K562 (cell line): ENCODE results near the gene KDM2A. TPM values are rescaled to one million over a fixed set of nuclear protein-coding genes. Genes with fewer than 3 reads are reported as not detected.

Experiments used
- ARID1B ChIP-seq: fragments of 450-650 bp; IDR thresholded peaks from 2 replicates; pipeline ENCODE4 v1.6.1; 2016; ENCODE audit warnings: antibody characterized with exemption, mild to moderate bottlenecking, inconsistent platforms
- CBFA2T3 ChIP-seq: fragments of 450-650 bp; IDR thresholded peaks from 2 replicates; pipeline ENCODE4 v1.6.1; 2017
- GABPB1 ChIP-seq: sonication (generic); formaldehyde crosslinking; IDR thresholded peaks from 2 replicates; pipeline ENCODE4 v1.8.0; 2022; ENCODE audit warnings: mild to moderate bottlenecking, missing genetic modification reagents
- HMG20A ChIP-seq: fragments of 450-650 bp; formaldehyde crosslinking; conservative IDR thresholded peaks from 2 replicates; pipeline ENCODE4 v1.4.0; 2020; ENCODE audit warnings: mild to moderate bottlenecking, mixed read lengths
- HNRNPK ChIP-seq: fragments of 200-400 bp; formaldehyde crosslinking; IDR thresholded peaks from one replicate; pipeline ENCODE4 v1.6.1; 2018; ENCODE audit warnings: mild to moderate bottlenecking, low read depth, low read length; ENCODE audit not compliant: poor library complexity, severe bottlenecking
- HNRNPL ChIP-seq: fragments of 200-400 bp; formaldehyde crosslinking; IDR thresholded peaks from 2 replicates; pipeline ENCODE4 v1.6.1; 2017; ENCODE audit warnings: low read depth, mild to moderate bottlenecking, low read length
- MTA2 ChIP-seq: fragments of 450-650 bp; IDR thresholded peaks from 2 replicates; pipeline ENCODE4 v1.6.1; 2016; ENCODE audit warnings: low read depth
- NUFIP1 ChIP-seq: fragments of 450-650 bp; IDR thresholded peaks from 2 replicates; pipeline ENCODE4 v1.6.1; 2018; ENCODE audit not compliant: partially characterized antibody
- RCOR1 ChIP-seq, 2 experiments: IDR thresholded peaks; 2 replicates each; pipeline ENCODE4 v1.6.1; 2012; ENCODE audit warnings: low read depth in 2 of 2, low read length in 2 of 2, borderline replicate concordance in 1 of 2, improper control_type of control experiment in 1 of 2
- RFX5 ChIP-seq: IDR thresholded peaks from 2 replicates; pipeline ENCODE4 v1.6.1; 2011; ENCODE audit warnings: low read depth, mild to moderate bottlenecking, improper control_type of control experiment, low read length
- RNF2 ChIP-seq: sonication (generic); IDR thresholded peaks from 2 replicates; pipeline ENCODE4 v1.6.1; 2016
- SMARCE1 ChIP-seq: fragments of 450-650 bp; IDR thresholded peaks from 2 replicates; pipeline ENCODE4 v1.7.1; 2016; ENCODE audit warnings: mild to moderate bottlenecking
- TEAD4 ChIP-seq, 2 experiments: sonication (generic) in 1 of 2; formaldehyde crosslinking in 1 of 2; IDR thresholded peaks; 2 replicates each; pipeline versions ENCODE4 v1.6.1 to v1.8.0; 2012 to 2022; ENCODE audit warnings: borderline replicate concordance in 1 of 2, inconsistent platforms in 1 of 2, low read length in 1 of 2, mild to moderate bottlenecking in 1 of 2, missing genetic modification reagents in 1 of 2
- ZFP1 ChIP-seq: fragments of 450-650 bp; formaldehyde crosslinking; IDR thresholded peaks from 2 replicates; pipeline ENCODE4 v1.4.0; 2020; ENCODE audit warnings: mild to moderate bottlenecking, mixed read lengths
- ZFPM2 ChIP-seq: fragments of 250-450 bp; sonication (Bioruptor Pico); IDR thresholded peaks from 2 replicates; pipeline ENCODE4 v1.5.1; 2022; ENCODE audit warnings: mild to moderate bottlenecking
- ZNF316 ChIP-seq: fragments of 450-650 bp; IDR thresholded peaks from 2 replicates; pipeline ENCODE4 v1.6.1; 2016
- ZNF561 ChIP-seq: fragments of 450-650 bp; formaldehyde crosslinking; conservative IDR thresholded peaks from 2 replicates; pipeline ENCODE4 v1.4.0; 2020; ENCODE audit warnings: mild to moderate bottlenecking, moderate library complexity
- ZNF586 ChIP-seq: fragments of 450-650 bp; formaldehyde crosslinking; conservative IDR thresholded peaks from 2 replicates; pipeline ENCODE4 v1.4.0; 2020; ENCODE audit warnings: mild to moderate bottlenecking, moderate library complexity
- ZNF76 ChIP-seq: fragments of 250-450 bp; sonication (Bioruptor Pico); IDR thresholded peaks from 2 replicates; pipeline ENCODE4 v1.4.0; 2020; ENCODE audit warnings: mild to moderate bottlenecking, moderate library complexity, borderline replicate concordance
- ZNF780A ChIP-seq: fragments of 250-450 bp; sonication (Bioruptor Pico); IDR thresholded peaks from 2 replicates; pipeline ENCODE4 v1.5.0; 2021; ENCODE audit warnings: mild to moderate bottlenecking
- polyA plus RNA-seq, 8 experiments: library from polyadenylated mRNA; depleted of rRNA in 4 of 8; stranded (reverse) in 5 of 8; unstranded in 3 of 8; fragments of >200 nt; fragmentation: Nextera tagmentation in 2 of 8; fragmentation: Illumina TruSeq in 1 of 8; extraction: Ambion mirVana in 2 of 8; extraction: Trizol in 1 of 8; gene quantifications; 2 replicates each; pipeline versions ENCODE4 v1.2.1 to v1.2.3, GENCODE V29; 2011 to 2014; ENCODE audit warnings: inconsistent platforms in 1 of 8, missing spikeins in 1 of 8
- total RNA-seq, 7 experiments: library from RNA; depleted of rRNA in 6 of 7; stranded (reverse); fragments of >200 nt in 6 of 7; fragmentation: Illumina TruSeq in 2 of 7; extraction: Trizol in 2 of 7; gene quantifications; 2 replicates each; pipeline versions ENCODE4 v1.2.1 to v1.2.3, GENCODE V29; 2011 to 2021; ENCODE audit warnings: low replicate concordance in 1 of 7
- TF ChIP-seq, protein P1 (sequence below): sonication (generic); formaldehyde crosslinking; IDR thresholded peaks from 2 replicates; pipeline ENCODE4 v1.8.1; 2022; ENCODE audit warnings: missing genetic modification reagents
- TF ChIP-seq, protein P2 (sequence below): fragments of 450-650 bp; conservative IDR thresholded peaks from 2 replicates; pipeline ENCODE4 v1.6.1; 2016; ENCODE audit warnings: missing genetic modification characterization, low read depth, mild to moderate bottlenecking, missing compliant biosample characterization, moderate library complexity
- TF ChIP-seq, protein P3 (sequence below): fragments of 250-450 bp; sonication (Bioruptor Pico); IDR thresholded peaks from 2 replicates; pipeline ENCODE4 v1.5.0; 2022; ENCODE audit warnings: mild to moderate bottlenecking
- TF ChIP-seq, protein P4 (sequence below): fragments of 450-650 bp; formaldehyde crosslinking; IDR thresholded peaks from 2 replicates; pipeline ENCODE4 v1.4.0; 2020; ENCODE audit warnings: mild to moderate bottlenecking, moderate library complexity

The KDM2A gene
- total and polyA plus RNA-seq, 9 of the 15 experiments (the other 6 are each of a cell fraction or from before 2014, with no cell fraction given), result 5.0 to 39.3 (median 21.3) TPM

DNA sequence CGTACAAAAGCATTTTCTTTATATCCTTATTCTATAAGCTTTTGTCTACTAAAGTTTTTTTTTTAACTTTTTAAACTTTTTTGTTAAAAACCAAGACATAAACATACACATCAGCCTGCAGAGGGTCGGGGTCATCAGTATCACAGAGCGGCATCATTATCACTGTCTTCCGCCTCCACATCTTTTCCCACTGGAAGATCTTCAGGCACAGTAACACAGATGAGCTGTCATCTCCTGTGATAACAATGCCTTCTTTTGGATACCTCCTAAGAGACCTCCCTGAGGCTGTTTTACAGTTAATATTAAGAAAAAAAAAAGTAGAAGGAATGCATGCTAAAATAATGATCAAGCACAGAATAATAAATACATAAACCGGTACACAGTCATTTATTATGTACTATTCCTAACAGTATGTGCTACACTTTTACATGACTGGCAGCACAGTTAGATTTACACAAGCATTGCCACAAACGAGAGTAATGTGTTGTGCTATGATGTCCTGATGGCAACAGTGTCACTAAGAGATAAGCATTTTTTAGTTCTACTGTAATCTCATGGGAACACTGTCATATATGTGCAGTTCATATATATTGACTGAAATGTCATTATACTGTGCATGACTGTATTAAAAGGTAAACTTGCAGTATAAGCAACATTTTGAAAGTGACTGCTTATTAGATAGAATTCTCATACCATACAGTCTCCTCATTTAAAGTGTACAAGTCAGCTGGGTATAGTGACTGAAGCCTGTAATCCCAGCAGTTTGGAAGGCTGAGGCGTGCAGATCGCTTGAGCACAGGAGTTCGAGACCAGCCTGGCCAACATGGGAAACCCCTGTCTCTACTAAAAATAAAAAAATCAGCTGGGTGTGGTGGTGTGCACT lies 58.6 kb downstream of the KDM2A start (continued):
- TF ChIP-seq HNRNPL (no peak), ZNF76 (no peak), ZNF586 (no peak), RNF2 (no peak), RCOR1 (IDR thresholded peaks at IDR 0.05; ENCODE audit: borderline replicate concordance in 1 of 2, low read depth in 2 of 2, low read length in 2 of 2) (peak in 1 of 2 experiments; percentile 51; a peak in 1 of 4 replicates), TEAD4 (IDR thresholded peaks at IDR 0.05; ENCODE audit: low read length) (peak; percentile 41; the same call in 1 of the 2 replicates), TEAD4 (CRISPR knock-in tag; IDR thresholded peaks at IDR 0.05; ENCODE audit: borderline replicate concordance) (no peak), NUFIP1 (no peak), HMG20A (no peak), ZFPM2 (CRISPR knock-in tag) (no peak), ARID1B (peak; percentile 52; the same call in 1 of the 2 replicates), GABPB1 (no peak), SMARCE1 (no peak), ZNF316 (peak; percentile 67), HNRNPK (no peak), CBFA2T3 (peak; percentile 68), ZFP1 (CRISPR knock-in tag) (peak; percentile 58; the same call in 1 of the 2 replicates), RFX5 (no peak), ZNF561 (CRISPR knock-in tag) (no peak), MTA2 (no peak), ZNF780A (no peak)
- TF ChIP-seq, protein P1, sequence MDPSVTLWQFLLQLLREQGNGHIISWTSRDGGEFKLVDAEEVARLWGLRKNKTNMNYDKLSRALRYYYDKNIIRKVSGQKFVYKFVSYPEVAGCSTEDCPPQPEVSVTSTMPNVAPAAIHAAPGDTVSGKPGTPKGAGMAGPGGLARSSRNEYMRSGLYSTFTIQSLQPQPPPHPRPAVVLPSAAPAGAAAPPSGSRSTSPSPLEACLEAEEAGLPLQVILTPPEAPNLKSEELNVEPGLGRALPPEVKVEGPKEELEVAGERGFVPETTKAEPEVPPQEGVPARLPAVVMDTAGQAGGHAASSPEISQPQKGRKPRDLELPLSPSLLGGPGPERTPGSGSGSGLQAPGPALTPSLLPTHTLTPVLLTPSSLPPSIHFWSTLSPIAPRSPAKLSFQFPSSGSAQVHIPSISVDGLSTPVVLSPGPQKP (CRISPR knock-in tag), result no peak
- TF ChIP-seq, protein P2, sequence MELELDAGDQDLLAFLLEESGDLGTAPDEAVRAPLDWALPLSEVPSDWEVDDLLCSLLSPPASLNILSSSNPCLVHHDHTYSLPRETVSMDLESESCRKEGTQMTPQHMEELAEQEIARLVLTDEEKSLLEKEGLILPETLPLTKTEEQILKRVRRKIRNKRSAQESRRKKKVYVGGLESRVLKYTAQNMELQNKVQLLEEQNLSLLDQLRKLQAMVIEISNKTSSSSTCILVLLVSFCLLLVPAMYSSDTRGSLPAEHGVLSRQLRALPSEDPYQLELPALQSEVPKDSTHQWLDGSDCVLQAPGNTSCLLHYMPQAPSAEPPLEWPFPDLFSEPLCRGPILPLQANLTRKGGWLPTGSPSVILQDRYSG (tag), result no peak
- TF ChIP-seq, protein P3, sequence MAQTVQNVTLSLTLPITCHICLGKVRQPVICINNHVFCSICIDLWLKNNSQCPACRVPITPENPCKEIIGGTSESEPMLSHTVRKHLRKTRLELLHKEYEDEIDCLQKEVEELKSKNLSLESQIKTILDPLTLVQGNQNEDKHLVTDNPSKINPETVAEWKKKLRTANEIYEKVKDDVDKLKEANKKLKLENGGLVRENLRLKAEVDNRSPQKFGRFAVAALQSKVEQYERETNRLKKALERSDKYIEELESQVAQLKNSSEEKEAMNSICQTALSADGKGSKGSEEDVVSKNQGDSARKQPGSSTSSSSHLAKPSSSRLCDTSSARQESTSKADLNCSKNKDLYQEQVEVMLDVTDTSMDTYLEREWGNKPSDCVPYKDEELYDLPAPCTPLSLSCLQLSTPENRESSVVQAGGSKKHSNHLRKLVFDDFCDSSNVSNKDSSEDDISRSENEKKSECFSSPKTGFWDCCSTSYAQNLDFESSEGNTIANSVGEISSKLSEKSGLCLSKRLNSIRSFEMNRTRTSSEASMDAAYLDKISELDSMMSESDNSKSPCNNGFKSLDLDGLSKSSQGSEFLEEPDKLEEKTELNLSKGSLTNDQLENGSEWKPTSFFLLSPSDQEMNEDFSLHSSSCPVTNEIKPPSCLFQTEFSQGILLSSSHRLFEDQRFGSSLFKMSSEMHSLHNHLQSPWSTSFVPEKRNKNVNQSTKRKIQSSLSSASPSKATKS, result no peak
- TF ChIP-seq, protein P4, sequence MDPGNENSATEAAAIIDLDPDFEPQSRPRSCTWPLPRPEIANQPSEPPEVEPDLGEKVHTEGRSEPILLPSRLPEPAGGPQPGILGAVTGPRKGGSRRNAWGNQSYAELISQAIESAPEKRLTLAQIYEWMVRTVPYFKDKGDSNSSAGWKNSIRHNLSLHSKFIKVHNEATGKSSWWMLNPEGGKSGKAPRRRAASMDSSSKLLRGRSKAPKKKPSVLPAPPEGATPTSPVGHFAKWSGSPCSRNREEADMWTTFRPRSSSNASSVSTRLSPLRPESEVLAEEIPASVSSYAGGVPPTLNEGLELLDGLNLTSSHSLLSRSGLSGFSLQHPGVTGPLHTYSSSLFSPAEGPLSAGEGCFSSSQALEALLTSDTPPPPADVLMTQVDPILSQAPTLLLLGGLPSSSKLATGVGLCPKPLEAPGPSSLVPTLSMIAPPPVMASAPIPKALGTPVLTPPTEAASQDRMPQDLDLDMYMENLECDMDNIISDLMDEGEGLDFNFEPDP, result no peak
